Stimulated activated CD4-positive, alpha-beta T cell treated with anti-CD3 and anti-CD28 coated beads, TNF-alpha, amount 100 ng/mL, for 24 hours (primary cell): Measurements from ENCODE around the gene MPHOSPH9.
A peak's percentile ranks its signal among the peaks of the same experiment; 100 is the strongest.

ENCODE experiments used
- DNase-seq, 3 experiments: peaks; one replicate each; pipeline ENCODE4 v3.0.0-alpha.2; 2020; ENCODE audit warnings: low read depth in 3 of 3

The MPHOSPH9 gene

GRCh38 chr12:123127182-123127495 lies 105.8 kb downstream of the MPHOSPH9 start:
- DNase-seq = no peak

- no peak for DNase-seq
These were observed 106.4 kb downstream of the MPHOSPH9 start for GRCh38 chr12:123126294-123127181.

- no peak for DNase-seq
These were observed 110.3 kb downstream of the MPHOSPH9 start for GRCh38 chr12:123122626-123123025.

- DNase-seq = no peak
These were observed 111.3 kb downstream of the MPHOSPH9 start for GRCh38 chr12:123121670-123122069.

GRCh38 chr12:123120452-123121166 lies 112.3 kb downstream of the MPHOSPH9 start:
- DNase-seq = no peak

GRCh38 chr12:123119808-123120207 lies 113.1 kb downstream of the MPHOSPH9 start:
- peak; percentile 11 to 43 (median 18) for DNase-seq

GRCh38 chr12:123118497-123118896 lies 114.4 kb downstream of the MPHOSPH9 start:
- DNase-seq = no peak

GRCh38 chr12:123115409-123116121 lies 117.4 kb downstream of the MPHOSPH9 start:
- DNase-seq = no peak

GRCh38 chr12:123114304-123115083 lies 118.4 kb downstream of the MPHOSPH9 start:
- DNase-seq = no peak

- DNase-seq = no peak
These were observed 119.9 kb downstream of the MPHOSPH9 start for GRCh38 chr12:123113026-123113425.

- DNase-seq = no peak
These were observed 121.3 kb downstream of the MPHOSPH9 start for GRCh38 chr12:123111498-123112165.

- DNase-seq = no peak
These were observed 123.6 kb downstream of the MPHOSPH9 start for GRCh38 chr12:123109319-123109772.

GRCh38 chr12:123108682-123109066 lies 124.3 kb downstream of the MPHOSPH9 start:
- DNase-seq = no peak

- DNase-seq = no peak
These were observed 124.8 kb downstream of the MPHOSPH9 start for GRCh38 chr12:123107926-123108681.

- peak in 2 of 3 experiments; percentile 18 to 62 for DNase-seq
These were observed 126.1 kb downstream of the MPHOSPH9 start for GRCh38 chr12:123106640-123107359.

GRCh38 chr12:123105211-123105826 lies 127.6 kb downstream of the MPHOSPH9 start:
- no peak for DNase-seq

- no peak for DNase-seq
These were observed 128.1 kb downstream of the MPHOSPH9 start for GRCh38 chr12:123104809-123105208.
